SK-N-SH treated with all-trans-retinoic acid at 6 μM for 48 hours (cell line): Measurements from ENCODE around the gene ACKR3.

ENCODE experiments used
- ATAC-seq: fragments of 200-7000 bp; cut with Tn5 transposase; 3 replicates; pipeline ENCODE4 v1.9.1; 2020; ENCODE audit warnings: mild to moderate bottlenecking, moderate library complexity
- BACH2 ChIP-seq: fragments of 250-450 bp; sonication (Bioruptor Pico); IDR thresholded peaks from 2 replicates; pipeline ENCODE4 v1.9.0; 2021; ENCODE audit warnings: mild to moderate bottlenecking, borderline replicate concordance
- CSDC2 ChIP-seq: fragments of 250-450 bp; sonication (Bioruptor Pico); IDR thresholded peaks from 2 replicates; pipeline ENCODE4 v1.5.0; 2020; ENCODE audit warnings: mild to moderate bottlenecking, moderate library complexity
- ESRRG ChIP-seq: fragments of 250-450 bp; sonication (Bioruptor Pico); IDR thresholded peaks from 2 replicates; pipeline ENCODE4 v1.6.1; 2021; ENCODE audit warnings: mild to moderate bottlenecking
- GLIS3 ChIP-seq: fragments of 250-450 bp; sonication (Bioruptor Pico); IDR thresholded peaks from 2 replicates; pipeline ENCODE4 v1.5.0; 2020; ENCODE audit warnings: mild to moderate bottlenecking, moderate library complexity
- ISL1 ChIP-seq: fragments of 250-450 bp; sonication (Bioruptor Pico); IDR thresholded peaks from 2 replicates; pipeline ENCODE4 v2.1.2; 2022; ENCODE audit warnings: mild to moderate bottlenecking, moderate library complexity
- OSR1 ChIP-seq: fragments of 250-450 bp; sonication (Bioruptor Pico); IDR thresholded peaks from 2 replicates; pipeline ENCODE4 v1.8.0; 2022; ENCODE audit warnings: moderate library complexity, mild to moderate bottlenecking, inconsistent platforms
- PPARA ChIP-seq: fragments of 250-450 bp; sonication (Bioruptor Pico); IDR thresholded peaks from 2 replicates; pipeline ENCODE4 v1.5.0; 2020; ENCODE audit warnings: mild to moderate bottlenecking, borderline replicate concordance
- RARB ChIP-seq: fragments of 250-450 bp; sonication (Bioruptor Pico); IDR thresholded peaks from 2 replicates; pipeline ENCODE4 v1.8.0; 2021; ENCODE audit warnings: mild to moderate bottlenecking, moderate library complexity
- SNAI2 ChIP-seq: fragments of 250-450 bp; sonication (Bioruptor Pico); IDR thresholded peaks from 2 replicates; pipeline ENCODE4 v1.5.0; 2020; ENCODE audit warnings: mild to moderate bottlenecking, moderate library complexity
- TCF4 ChIP-seq: fragments of 250-450 bp; sonication (Bioruptor Pico); IDR thresholded peaks from 2 replicates; pipeline ENCODE4 v1.8.0; 2021; ENCODE audit warnings: mild to moderate bottlenecking, moderate library complexity, borderline replicate concordance
- TOX ChIP-seq: fragments of 250-450 bp; sonication (Bioruptor Pico); IDR thresholded peaks from 2 replicates; pipeline ENCODE4 v1.8.0; 2021; ENCODE audit warnings: mild to moderate bottlenecking, moderate library complexity, borderline replicate concordance
- TSHZ2 ChIP-seq: fragments of 250-450 bp; sonication (Bioruptor Pico); IDR thresholded peaks from 2 replicates; pipeline ENCODE4 v1.5.0; 2020; ENCODE audit warnings: mild to moderate bottlenecking, moderate library complexity
- ZC3H10 ChIP-seq: fragments of 250-450 bp; sonication (Bioruptor Pico); IDR thresholded peaks from 2 replicates; pipeline ENCODE4 v1.5.1; 2021; ENCODE audit warnings: mild to moderate bottlenecking, moderate library complexity
- ZFP3 ChIP-seq: fragments of 250-450 bp; sonication (Bioruptor Pico); IDR thresholded peaks from 2 replicates; pipeline ENCODE4 v1.5.0; 2020; ENCODE audit warnings: mild to moderate bottlenecking, moderate library complexity
- ZFP30 ChIP-seq: fragments of 450-650 bp; formaldehyde crosslinking; IDR thresholded peaks from 2 replicates; pipeline ENCODE4 v1.5.0; 2022; ENCODE audit warnings: mild to moderate bottlenecking, moderate library complexity
- ZNF565 ChIP-seq: fragments of 450-650 bp; formaldehyde crosslinking; conservative IDR thresholded peaks from 2 replicates; pipeline ENCODE4 v1.5.0; 2020; ENCODE audit warnings: low read depth, mild to moderate bottlenecking, moderate library complexity
- ZNF70 ChIP-seq: fragments of 450-650 bp; formaldehyde crosslinking; IDR thresholded peaks from 2 replicates; pipeline ENCODE4 v1.5.0; 2020; ENCODE audit warnings: mild to moderate bottlenecking, moderate library complexity
- ZNF8 ChIP-seq: fragments of 450-650 bp; formaldehyde crosslinking; IDR thresholded peaks from 2 replicates; pipeline ENCODE4 v1.5.0; 2020; ENCODE audit warnings: mild to moderate bottlenecking, moderate library complexity
- TF ChIP-seq, protein P1 (sequence below): fragments of 250-450 bp; sonication (Bioruptor Pico); IDR thresholded peaks from 2 replicates; pipeline ENCODE4 v1.8.0; 2020; ENCODE audit warnings: mild to moderate bottlenecking, moderate library complexity, borderline replicate concordance
- TF ChIP-seq, protein P2 (sequence below): fragments of 250-450 bp; sonication (Bioruptor Pico); IDR thresholded peaks from 2 replicates; pipeline ENCODE4 v1.5.1; 2020; ENCODE audit warnings: low read depth, mild to moderate bottlenecking, moderate library complexity
- TF ChIP-seq, protein P3 (sequence below): fragments of 250-450 bp; sonication (Bioruptor Pico); IDR thresholded peaks from 2 replicates; pipeline ENCODE4 v1.8.0; 2021; ENCODE audit warnings: low read depth, mild to moderate bottlenecking, moderate library complexity, borderline replicate concordance

The ACKR3 gene

GRCh38 chr2:236574424-236575145 lies 5.0 kb downstream of the ACKR3 start:
- no peak for ATAC-seq
- TF ChIP-seq BACH2 (CRISPR knock-in tag): no peak
- no peak for TF ChIP-seq SNAI2

DNA sequence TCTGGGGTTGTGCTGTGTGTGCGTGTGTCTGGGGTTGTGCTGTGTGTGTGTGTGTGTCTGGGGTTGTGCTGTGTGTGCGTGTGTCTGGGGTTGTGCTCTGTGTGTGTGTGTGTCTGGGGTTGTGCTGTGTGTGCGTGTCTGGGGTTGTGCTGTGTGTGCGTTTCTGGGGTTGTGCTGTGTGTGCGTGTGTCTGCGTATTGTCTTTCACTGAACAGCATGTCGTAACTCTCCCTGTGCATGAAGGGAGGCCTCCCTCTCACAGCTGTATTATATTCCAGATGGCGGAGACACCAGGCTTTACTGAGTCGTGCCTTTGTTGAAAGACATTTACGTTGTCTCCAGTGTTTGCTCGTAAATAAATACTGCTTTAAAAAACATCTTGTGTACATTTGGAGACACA lies 5.9 kb downstream of the ACKR3 start:
- ATAC-seq: no peak
- TF ChIP-seq RARB (no peak), TOX (CRISPR knock-in tag) (no peak), ZC3H10 (CRISPR knock-in tag) (no peak), ZFP3 (CRISPR knock-in tag) (no peak), ZNF565 (CRISPR knock-in tag) (no peak), TCF4 (CRISPR knock-in tag) (no peak), ZNF70 (no peak), ZNF8 (no peak), TSHZ2 (CRISPR knock-in tag) (no peak), OSR1 (no peak), ESRRG (CRISPR knock-in tag) (no peak), PPARA (CRISPR knock-in tag) (no peak)
- TF ChIP-seq, protein P1, sequence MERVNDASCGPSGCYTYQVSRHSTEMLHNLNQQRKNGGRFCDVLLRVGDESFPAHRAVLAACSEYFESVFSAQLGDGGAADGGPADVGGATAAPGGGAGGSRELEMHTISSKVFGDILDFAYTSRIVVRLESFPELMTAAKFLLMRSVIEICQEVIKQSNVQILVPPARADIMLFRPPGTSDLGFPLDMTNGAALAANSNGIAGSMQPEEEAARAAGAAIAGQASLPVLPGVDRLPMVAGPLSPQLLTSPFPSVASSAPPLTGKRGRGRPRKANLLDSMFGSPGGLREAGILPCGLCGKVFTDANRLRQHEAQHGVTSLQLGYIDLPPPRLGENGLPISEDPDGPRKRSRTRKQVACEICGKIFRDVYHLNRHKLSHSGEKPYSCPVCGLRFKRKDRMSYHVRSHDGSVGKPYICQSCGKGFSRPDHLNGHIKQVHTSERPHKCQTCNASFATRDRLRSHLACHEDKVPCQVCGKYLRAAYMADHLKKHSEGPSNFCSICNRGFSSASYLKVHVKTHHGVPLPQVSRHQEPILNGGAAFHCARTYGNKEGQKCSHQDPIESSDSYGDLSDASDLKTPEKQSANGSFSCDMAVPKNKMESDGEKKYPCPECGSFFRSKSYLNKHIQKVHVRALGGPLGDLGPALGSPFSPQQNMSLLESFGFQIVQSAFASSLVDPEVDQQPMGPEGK (CRISPR knock-in tag): no peak
- TF ChIP-seq, protein P2, sequence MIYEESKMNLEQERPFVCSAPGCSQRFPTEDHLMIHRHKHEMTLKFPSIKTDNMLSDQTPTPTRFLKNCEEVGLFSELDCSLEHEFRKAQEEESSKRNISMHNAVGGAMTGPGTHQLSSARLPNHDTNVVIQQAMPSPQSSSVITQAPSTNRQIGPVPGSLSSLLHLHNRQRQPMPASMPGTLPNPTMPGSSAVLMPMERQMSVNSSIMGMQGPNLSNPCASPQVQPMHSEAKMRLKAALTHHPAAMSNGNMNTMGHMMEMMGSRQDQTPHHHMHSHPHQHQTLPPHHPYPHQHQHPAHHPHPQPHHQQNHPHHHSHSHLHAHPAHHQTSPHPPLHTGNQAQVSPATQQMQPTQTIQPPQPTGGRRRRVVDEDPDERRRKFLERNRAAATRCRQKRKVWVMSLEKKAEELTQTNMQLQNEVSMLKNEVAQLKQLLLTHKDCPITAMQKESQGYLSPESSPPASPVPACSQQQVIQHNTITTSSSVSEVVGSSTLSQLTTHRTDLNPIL (CRISPR knock-in tag): no peak
- TF ChIP-seq, protein P3, sequence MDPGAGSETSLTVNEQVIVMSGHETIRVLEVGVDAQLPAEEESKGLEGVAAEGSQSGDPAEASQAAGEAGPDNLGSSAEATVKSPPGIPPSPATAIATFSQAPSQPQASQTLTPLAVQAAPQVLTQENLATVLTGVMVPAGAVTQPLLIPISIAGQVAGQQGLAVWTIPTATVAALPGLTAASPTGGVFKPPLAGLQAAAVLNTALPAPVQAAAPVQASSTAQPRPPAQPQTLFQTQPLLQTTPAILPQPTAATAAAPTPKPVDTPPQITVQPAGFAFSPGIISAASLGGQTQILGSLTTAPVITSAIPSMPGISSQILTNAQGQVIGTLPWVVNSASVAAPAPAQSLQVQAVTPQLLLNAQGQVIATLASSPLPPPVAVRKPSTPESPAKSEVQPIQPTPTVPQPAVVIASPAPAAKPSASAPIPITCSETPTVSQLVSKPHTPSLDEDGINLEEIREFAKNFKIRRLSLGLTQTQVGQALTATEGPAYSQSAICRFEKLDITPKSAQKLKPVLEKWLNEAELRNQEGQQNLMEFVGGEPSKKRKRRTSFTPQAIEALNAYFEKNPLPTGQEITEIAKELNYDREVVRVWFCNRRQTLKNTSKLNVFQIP (CRISPR knock-in tag): no peak

GRCh38 chr2:236576087-236576486 lies 6.5 kb downstream of the ACKR3 start:
- no peak for ATAC-seq
- TF ChIP-seq, protein P3 (CRISPR knock-in tag): no peak
- TF ChIP-seq PPARA (CRISPR knock-in tag) (no peak), ZNF70 (no peak), GLIS3 (CRISPR knock-in tag) (no peak), ZNF8 (no peak), CSDC2 (CRISPR knock-in tag) (no peak), TCF4 (CRISPR knock-in tag) (no peak), ZC3H10 (CRISPR knock-in tag) (no peak), TSHZ2 (CRISPR knock-in tag) (no peak), BACH2 (CRISPR knock-in tag) (no peak), SNAI2 (no peak), ESRRG (CRISPR knock-in tag) (no peak), ZFP3 (CRISPR knock-in tag) (no peak), ZFP30 (CRISPR knock-in tag) (no peak), ISL1 (CRISPR knock-in tag) (no peak)
- TF ChIP-seq, protein P1 (CRISPR knock-in tag): no peak
- TF ChIP-seq, protein P2 (CRISPR knock-in tag): no peak
